Measurements from ENCODE around the gene EPN2. TPM values are rescaled to one million over a fixed set of nuclear protein-coding genes. Genes with fewer than 3 reads are reported as not detected.

EPN2 gene
- polyA plus RNA-seq, 1 experiment, result 21.2 TPM

DNA sequence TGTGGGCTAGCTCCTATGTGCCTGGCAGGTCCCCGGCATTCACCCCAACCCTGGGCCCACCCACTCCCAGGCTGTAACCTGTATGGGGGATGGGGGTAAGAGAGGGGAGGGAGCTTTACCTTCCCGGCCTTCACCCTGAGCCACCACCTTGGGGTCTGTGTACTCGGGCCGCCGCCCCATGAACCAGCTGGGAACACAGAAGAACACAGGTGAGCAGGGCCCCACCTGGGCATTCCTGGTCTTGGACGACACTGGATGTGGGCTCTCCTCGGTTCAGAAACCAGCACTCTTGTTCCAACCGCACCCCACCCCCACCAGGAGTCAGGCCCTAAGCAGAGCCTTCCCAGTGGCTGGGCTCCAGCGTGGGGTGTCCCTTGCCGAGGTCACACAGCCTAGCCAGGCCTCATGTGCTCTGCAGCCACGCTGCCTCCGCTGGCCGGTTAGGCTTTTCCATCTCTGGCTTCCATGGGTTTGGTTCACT lies 106.5 kb downstream of the EPN2 start:
- Histone ChIP-seq H3K27me3 (ENCODE audit: control insufficient read depth, insufficient read depth, low read length) (no peaks in the 10 kb centered on the region), H3K36me3 (ENCODE audit: control insufficient read depth, insufficient read depth, low read length) (peaks cover 2% of the 10 kb centered on the region; the same call in 1 of the 2 replicates), H3K4me3 (ENCODE audit: low read depth, low read length) (no peak overlapping the region)
- CTCF ChIA-PET, result no interaction called here
- POLR2A ChIA-PET, result no interaction called here
- DNase-seq (ENCODE audit: low read depth), result no peak
- TF ChIP-seq, protein P1, sequence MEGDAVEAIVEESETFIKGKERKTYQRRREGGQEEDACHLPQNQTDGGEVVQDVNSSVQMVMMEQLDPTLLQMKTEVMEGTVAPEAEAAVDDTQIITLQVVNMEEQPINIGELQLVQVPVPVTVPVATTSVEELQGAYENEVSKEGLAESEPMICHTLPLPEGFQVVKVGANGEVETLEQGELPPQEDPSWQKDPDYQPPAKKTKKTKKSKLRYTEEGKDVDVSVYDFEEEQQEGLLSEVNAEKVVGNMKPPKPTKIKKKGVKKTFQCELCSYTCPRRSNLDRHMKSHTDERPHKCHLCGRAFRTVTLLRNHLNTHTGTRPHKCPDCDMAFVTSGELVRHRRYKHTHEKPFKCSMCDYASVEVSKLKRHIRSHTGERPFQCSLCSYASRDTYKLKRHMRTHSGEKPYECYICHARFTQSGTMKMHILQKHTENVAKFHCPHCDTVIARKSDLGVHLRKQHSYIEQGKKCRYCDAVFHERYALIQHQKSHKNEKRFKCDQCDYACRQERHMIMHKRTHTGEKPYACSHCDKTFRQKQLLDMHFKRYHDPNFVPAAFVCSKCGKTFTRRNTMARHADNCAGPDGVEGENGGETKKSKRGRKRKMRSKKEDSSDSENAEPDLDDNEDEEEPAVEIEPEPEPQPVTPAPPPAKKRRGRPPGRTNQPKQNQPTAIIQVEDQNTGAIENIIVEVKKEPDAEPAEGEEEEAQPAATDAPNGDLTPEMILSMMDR (IDR thresholded peaks at IDR 0.05; ENCODE audit: insufficient read depth, low read depth, low read length), result no peak

DNA sequence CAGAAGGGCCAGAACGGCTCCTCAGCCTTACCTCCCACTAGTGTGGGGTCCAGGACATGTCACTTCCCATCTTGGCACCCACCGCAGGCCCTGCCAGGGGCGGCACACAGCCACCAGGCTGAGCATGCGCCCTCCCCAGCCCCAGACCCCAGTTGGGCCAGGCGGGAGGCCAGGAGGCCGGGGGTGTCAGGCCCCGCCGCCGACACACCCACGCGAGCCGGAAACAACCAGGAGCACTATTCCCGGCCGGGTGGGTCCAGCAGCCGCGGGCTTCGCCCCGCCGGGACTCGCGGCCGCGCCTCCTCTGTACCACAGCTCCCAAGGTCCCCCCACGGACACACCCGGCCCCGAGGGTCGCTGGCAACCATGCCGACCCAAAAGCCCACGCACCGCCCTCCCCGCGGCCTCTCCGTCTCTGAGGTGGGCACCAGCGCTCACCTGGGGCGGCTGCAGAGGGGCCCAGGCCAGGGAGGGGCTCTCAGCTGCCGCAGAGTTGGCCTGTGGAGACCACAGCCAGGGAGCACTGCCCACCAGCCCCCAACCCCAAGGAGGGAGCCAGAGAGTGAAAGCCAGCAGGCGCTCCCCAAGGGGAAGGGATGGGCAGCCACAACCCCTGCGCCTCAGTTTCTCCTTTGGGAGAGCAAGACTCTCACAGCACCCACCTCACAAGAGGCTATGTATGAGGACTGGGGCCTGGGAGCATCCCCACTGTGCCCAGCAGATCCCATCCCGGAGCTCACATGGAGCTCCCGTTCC lies 107.3 kb downstream of the EPN2 start:
- Histone ChIP-seq H3K4me3 (ENCODE audit: low read depth, low read length) (no peak overlapping the region), H3K36me3 (ENCODE audit: control insufficient read depth, insufficient read depth, low read length) (peaks cover 2% of the 10 kb centered on the region; the same call in 1 of the 2 replicates), H3K27me3 (ENCODE audit: control insufficient read depth, insufficient read depth, low read length) (no peaks in the 10 kb centered on the region)
- DNase-seq (ENCODE audit: low read depth), result no peak
- TF ChIP-seq, protein P1 (IDR thresholded peaks at IDR 0.05; ENCODE audit: insufficient read depth, low read depth, low read length), result no peak
- ChIA-PET POLR2A (no interaction called here), CTCF (no interaction called here)

- CTCF ChIA-PET, result no interaction called here
- TF ChIP-seq, protein P1 (IDR thresholded peaks at IDR 0.05; ENCODE audit: insufficient read depth, low read depth, low read length), result no peak
- POLR2A ChIA-PET, result no interaction called here
- peaks cover 2% of the 10 kb centered on the region; the same call in 1 of the 2 replicates for H3K36me3 ChIP-seq (ENCODE audit: control insufficient read depth, insufficient read depth, low read length)
- no peaks in the 10 kb centered on the region for H3K27me3 ChIP-seq (ENCODE audit: control insufficient read depth, insufficient read depth, low read length)
- no peak overlapping the region for H3K4me3 ChIP-seq (ENCODE audit: low read depth, low read length)
- DNase-seq (ENCODE audit: low read depth), result no peak
Observed at GRCh38 chr17:19345067-19345460, 107.9 kb downstream of the EPN2 start.

DNA sequence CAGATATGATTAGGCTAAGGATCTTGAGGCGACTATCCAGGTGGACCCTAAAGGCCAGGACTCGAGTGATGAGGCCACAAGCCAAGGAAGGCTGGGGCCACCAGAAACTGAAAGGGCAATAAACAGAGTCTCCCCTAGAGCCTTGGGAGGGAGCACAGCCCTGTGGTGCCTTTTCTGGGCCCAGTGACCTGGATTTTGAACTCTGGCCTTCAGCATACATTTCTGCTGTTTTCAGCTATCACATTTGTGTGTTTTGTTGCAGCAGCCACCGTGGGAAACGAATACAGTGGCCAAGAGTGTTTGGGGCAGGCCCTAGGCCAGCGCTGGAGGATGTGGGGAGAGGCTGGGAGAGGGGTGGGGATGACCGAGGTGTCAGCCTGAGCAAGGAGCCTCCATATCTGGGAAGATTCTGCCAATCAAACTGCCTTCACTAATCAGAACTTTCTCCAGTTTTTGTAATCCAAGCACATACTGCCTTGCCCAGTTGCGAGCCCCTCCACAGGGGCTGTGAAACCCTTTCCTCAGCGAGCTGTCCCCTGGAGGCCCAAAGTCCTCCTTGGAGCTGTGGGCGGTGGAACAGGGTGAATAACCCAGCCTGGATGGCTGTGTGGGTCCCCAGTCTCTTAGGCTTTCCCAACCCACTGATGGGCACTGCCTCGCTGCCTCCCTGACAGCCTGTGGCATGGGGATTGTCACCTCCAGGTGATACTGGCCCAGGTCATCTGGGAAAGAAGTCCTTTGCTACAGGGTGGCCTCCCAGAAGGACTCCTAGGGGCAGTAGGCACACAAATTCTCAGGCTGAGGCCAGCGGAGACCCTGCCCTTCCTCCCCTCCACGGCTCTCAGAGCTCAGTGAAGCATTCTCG lies 108.6 kb downstream of the EPN2 start:
- TF ChIP-seq, protein P1 (IDR thresholded peaks at IDR 0.05; ENCODE audit: insufficient read depth, low read depth, low read length), result no peak
- POLR2A ChIA-PET, result no interaction called here
- H3K27me3 ChIP-seq (ENCODE audit: control insufficient read depth, insufficient read depth, low read length), result no peaks in the 10 kb centered on the region
- DNase-seq (ENCODE audit: low read depth), result no peak
- CTCF ChIA-PET, result interaction anchor here (0.7 kb wide), 1 partner anchor 48 kb away, joined by 3 read pairs; no protein-coding TSS in a partner anchor
- peaks cover 2% of the 10 kb centered on the region; the same call in 1 of the 2 replicates for H3K36me3 ChIP-seq (ENCODE audit: control insufficient read depth, insufficient read depth, low read length)
- no peak overlapping the region for H3K4me3 ChIP-seq (ENCODE audit: low read depth, low read length)

Measured in BJ (cell line).